HL-60/S4 treated with phorbol 12-myristate 13-acetate at 8.2 ng/mL for 4 days and 3 days (cell line): ENCODE measurements around the gene PARD3B.
"Not testable (repeated sequence)": the region's sequence is repeated elsewhere in the genome, so short reads cannot be mapped to it uniquely, and the experiment has no call there.

ENCODE experiments used
- in situ Hi-C: fragments of 300-500 bp; cut with MboI; formaldehyde crosslinking; loops from 2 replicates; pipeline ENCODE4 v1.15.0; 2022; ENCODE audit warnings: low sequenced_read_pairs

PARD3B gene

DNA sequence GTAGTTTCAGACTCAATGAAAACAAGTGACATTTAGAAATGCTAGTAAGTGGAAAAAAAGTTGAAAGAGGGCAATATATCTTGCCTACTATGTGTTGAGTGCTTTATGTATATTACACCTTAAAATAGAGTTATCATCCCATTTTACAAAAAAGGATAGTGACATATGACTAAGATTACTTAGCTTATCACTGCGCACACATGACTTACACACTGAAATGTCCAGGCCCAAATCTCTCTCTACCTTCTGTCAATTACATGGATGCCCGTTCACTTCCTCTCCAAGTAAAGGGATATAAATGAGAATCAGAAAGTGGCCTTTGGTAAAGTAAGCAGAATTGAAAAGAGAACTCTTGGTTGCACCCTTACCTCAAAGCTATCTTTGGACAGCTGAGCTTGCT, 3.6 kb upstream of the PARD3B start:
- in situ Hi-C loops, result no loop called here

DNA sequence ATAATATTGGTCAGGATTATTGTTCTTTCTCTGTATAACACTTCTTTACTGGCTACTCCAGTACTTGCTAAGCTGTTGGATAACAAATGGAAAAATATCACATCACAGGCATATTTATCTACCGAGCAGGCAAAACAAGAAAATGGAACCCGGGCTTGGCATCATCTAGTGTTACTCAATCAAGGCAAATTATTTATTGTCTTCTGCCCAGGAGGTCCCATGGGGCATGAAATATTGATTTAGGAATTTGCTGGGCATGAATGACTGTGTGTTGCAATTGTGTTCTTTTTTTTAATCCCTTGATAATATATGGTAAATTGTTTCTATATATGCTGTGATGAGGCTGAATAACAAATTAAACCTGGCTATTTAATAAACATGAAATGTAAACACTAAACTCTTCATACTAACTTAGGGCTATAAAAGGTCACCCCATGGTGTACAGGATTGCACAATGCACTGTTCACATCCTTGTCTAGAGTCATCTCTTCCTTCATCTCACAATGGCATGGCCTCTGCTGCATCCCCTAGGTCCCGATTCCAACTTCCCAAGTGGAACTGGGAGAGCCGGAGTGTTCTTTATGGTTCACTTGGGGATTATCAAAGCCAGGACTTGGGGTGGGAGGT, 2.2 kb upstream of the PARD3B start:
- in situ Hi-C loops, result no loop called here

DNA sequence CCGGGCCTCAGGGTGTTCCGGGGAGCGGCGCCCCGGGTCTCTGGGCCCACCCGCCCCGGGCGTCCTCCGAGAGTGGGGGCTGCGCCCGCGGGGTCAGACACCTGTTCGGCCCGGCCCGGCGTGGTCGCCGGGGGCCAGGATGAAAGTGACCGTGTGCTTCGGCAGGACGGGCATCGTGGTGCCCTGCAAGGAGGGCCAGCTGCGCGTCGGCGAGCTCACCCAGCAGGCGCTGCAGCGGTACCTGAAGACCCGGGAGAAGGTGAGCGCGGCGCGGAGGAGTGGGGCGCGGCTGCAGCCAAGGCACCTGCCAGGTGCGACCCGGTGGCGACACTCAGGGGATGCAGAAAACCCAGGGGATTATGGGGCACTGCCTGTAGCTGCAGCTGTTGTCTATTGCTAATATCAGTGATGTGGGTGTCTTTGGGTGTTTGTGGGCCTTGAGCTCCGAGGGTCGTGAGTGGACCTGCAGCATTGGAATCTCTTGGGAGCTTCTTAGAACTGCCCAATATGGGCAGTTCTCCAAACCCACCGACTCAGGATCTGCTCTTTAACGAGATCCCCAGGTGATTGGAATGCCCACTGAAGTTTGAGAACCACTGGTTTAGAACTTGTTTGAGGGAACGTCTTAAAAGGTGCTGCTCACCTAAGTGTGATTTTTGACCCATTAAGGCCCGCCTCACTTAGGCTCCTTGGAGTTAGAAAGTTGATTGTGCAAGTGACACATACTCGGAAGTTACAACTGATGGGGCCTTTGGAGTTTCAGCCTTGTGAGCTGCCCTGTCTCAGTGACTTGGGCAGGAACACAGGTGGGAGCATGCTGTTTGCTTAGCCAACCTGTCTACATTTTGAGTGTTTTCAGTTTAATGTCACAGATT, 823 bp downstream of the PARD3B start:
- in situ Hi-C loops, result no loop called here

DNA sequence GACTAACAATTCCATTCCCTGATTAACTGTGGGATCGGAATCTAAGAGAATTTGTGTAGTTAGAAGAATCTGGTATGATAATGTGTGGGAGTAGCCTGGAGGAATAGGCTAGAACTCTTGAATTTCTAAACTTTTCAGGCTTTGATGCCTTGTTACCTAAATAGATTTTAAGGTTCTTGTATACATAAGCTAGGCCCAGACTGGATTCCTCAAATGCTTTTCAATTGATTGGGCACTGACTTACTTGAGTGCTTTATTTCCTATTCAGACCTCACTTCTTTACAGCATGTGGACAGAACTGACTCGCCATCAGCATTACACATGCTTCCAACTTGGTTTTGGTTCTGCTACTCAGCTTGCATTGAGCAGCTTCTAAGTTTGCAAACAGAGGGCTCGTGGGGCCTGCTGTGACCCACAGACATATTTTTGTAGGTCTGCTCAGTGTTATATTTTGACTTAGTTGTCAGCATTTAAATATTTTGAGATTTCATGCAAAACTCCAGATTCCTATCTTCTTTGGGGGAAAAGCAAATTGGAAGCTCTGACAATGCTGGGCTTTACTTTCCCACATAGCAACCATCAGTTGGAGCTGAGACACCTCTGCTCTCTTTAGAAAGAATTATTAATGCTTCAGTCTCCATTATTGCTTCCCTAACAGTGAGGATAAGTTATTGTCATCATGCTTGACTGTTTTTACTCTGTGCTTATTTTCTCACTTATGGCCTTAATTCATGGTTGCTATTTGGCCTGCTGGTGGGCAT, 5.7 kb downstream of the PARD3B start:
- in situ Hi-C loops, result no loop called here

DNA sequence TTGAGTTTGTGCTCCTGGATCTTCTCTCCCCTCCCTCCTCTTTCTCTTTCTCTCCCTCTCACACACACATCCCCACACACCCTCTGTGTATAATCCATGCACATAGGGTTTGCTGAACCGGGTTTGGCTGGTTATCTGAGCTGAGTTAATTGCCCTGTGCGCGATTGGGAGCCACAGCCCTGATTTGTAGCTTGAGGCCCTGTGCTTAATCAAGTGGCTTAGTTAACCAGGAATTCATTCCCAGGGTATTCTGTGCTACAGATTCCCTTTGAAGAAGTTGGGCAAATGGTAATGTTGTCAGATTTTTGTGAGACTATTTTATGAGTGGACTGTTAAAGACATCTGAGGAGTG, 6.2 kb downstream of the PARD3B start:
- in situ Hi-C loops, result no loop called here

DNA sequence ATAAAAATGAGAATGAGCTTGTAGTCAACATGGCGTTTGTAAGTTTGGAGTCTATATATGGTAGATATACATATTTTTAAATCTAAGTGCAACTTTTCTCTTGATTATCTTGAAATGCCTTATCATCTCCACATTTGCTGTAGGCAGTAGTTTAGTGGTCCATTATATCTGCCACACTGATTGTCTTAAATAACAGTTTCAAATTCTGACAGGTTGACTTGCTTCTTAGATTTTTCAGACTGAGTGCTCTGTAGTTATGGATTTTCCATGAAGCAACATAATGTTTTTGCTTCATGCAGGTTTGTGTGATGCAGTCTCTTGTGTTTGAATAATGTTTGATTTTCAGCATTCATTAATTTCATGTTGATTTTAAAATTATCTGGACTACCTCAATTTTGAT, 12.3 kb downstream of the PARD3B start:
- in situ Hi-C loops, result no loop called here

DNA sequence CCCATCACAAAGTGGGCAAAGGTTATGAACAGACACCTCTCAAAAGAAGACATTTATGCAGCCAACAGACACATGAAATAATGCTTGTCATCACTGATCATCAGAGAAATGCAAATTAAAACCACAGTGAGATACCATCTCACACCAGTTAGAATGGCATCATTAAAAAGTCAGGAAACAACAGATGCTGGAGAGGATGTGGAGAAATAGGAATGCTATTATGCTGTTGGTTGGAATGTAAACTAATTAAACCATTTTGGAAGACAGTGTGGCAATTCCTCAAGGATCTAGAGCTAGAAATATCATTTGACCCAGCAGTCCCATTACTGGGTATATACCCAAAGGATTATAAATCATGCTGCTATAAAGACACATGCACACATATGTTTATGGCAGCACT, 14.1 kb downstream of the PARD3B start:
- in situ Hi-C loops, result not testable (repeated sequence)

DNA sequence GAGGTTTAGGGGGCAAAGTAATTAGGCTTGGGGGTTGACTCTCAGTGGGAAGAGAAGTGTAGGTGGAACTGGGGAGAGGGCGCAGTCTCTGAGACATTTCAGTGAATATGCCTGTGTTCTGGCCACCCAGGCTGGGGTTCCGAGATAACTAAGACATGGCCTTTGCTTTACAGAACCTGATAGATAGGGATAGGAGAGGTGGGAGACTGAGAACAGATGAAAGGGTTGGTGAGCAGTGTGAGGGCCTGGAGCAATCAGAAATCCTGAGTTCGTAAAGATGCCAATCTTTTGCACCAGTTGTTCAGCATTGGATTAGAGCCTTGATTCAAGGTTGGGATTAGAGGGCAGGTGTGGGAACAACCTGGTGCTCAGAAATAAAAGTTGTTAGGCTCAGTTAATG, 15.6 kb downstream of the PARD3B start:
- in situ Hi-C loops, result no loop called here

DNA sequence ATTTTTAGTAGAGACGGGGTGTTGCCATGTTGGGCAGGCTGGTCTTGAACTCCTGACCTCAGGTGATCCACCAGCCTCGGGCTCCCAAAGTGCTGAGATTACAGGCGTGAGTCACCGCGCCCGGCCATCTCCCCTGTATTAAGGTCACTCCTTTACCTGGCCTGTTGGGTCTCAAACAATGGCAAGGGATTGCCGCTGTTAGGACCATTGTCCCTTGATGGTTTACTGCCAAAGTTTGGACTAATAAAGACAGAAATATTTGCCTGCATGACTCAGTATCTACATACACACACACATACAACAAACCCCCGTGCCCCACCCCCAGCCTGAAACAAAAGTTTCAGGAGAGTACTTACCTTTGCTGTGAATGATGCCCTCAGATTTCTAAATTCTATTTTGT, 16.5 kb downstream of the PARD3B start:
- in situ Hi-C loops, result no loop called here

DNA sequence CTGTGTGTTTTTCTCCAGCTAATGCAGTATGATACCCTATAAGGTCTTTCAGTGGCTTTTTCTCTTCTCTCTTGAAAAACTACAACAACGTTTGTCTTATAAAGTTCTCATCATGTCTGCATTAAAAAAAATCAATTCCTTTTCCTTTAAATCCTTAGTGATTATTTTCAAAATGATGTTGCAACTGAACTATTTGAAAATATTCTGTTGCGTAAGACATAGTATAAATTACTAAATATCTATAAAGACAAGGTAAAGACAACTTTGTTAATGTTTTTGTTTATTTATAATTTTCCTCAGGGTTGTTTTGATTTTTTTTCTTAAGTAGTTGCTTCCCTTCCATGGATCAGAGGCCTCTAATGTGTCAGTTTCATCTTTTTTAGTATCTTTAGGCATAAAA, 21.2 kb downstream of the PARD3B start:
- in situ Hi-C loops, result no loop called here

DNA sequence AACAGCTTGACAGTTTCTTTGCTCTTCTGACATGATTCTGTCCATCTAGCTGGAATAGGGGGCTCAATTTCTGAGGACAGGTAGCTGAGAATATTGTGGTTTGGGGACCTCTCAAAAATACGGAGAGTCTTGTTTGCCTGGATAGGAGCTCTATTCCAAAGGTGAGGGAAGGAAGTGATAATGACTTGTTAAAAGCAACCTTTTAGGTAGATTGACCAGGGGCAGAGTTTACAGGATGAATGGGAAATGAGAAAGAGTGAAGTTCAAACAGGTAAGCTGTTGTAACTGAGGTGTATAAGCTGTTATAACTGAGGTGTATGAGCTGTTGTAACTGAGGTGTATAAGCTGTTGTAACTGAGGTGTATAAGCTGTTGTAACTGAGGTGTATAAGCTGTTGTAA, 25.1 kb downstream of the PARD3B start:
- in situ Hi-C loops, result no loop called here

DNA sequence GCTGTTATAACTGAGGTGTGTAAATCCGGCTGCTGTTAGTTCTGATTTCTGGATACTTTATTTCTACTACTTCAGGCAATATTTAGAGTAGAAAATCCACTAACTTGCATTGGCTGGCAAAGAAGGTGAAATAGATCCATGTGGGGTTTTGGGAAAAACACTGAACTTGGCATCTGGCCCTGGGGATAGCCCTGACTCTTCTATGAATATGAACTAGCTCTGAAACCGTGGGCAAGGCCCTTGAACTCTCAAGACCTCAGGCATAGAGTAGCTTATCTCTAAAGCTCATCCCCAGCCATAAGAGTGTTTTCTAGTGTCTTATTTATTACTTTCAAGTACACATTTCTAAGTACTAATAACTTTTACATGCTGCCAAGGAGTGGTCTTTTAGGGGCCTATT, 25.8 kb downstream of the PARD3B start:
- in situ Hi-C loops, result no loop called here

DNA sequence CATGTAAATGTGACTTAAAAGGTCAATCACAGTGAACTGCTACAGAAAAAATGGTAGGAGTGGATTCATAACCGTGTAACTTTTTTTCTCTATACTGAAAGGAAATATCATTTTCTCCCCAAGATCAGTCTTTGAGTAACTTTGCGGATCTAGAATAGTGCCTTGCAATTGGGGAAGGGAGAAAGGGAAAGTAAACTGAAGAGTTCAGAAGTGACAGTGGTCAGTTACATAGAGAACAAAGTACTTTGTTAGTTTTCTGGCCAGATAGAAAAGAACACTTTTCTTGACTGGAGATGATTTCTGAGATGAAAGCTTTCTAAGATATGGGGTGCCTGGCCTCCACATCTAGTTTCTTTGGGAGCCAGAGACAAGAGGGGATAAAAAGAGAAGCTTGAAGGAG, 26.6 kb downstream of the PARD3B start:
- in situ Hi-C loops, result no loop called here

DNA sequence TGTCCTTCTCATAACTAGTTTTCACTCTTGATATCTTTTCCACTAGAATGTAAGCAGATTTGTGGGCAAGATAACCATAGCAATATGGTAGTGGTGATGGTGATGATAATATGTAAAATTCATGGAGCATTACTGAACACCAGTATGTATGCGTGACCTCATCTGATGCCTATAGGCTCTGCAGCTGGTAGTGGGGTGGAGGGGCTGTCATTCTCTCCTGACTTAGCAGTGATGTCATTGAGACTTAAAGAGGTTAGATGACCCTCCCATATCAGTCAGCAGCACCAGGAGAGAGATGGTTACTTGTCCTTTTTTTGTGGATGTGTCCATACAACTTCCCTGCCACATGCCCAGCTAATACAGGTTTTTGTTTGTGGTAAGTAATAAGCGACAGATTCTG, 27.9 kb downstream of the PARD3B start:
- in situ Hi-C loops, result no loop called here

DNA sequence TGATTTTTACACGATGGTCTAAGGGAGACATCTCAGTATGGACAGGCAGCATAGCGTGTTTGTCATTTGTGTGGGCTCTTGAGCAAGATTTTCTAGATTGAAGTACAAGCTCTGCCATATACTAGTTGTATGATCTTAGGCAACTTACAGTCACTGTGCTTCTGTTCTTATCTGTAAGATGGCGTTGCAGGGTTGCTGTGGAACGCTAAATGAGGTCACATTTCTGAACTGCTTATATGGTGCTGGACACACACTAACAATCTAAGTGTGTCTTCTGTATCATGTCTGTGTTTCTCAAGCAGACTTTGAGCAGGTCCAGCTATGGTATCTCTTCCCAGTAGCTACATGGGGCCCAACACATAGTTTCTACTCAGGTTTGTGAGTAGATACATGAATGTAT, 29.2 kb downstream of the PARD3B start:
- in situ Hi-C loops, result no loop called here

DNA sequence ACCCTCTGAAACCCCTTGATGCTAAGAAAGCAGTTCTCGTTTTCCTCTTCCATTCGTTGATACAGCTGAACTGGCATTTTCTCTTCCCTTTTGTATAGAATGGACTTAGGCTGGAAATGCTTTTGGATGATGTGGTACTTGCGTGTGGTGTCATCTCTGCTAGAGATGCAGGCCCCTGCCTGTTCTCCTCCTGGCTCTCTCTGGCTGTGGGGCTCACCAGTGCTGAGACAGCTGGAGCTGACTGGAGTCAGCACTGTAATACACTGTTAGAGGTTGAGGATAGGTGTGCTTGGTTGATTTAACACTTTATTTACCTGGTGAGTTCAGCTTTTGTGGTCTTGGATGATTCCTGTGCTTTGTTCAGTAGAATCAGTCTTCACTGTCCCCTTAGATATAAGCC, 30.2 kb downstream of the PARD3B start:
- in situ Hi-C loops, result no loop called here

DNA sequence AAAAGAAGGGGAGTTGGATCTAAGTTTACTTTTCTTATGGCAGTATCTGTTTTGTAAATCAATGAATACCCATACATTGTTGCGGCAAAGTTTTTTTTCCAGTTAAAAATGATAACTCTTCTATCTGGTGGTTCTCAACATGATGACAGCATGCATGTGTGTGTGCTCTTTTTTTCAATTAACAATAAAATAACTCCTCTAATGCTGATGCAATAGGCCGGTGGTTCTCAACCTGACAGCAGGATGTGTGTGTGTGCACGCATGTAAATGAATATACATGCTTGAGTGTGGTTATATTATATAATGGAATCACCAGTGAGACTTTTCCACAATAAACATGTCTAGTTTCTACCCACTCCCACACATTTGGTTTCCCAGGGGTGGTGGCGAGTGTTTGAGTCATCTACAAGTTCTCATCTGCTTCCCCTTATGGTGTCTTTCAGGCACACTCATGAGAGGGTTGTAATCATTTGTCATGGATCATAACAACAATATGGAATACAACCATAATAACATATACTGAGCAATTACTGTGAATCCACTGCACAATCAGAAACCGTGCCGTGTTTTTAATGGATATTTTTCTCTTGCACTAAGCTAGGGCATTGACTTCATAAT, 31.2 kb downstream of the PARD3B start:
- in situ Hi-C loops, result no loop called here

DNA sequence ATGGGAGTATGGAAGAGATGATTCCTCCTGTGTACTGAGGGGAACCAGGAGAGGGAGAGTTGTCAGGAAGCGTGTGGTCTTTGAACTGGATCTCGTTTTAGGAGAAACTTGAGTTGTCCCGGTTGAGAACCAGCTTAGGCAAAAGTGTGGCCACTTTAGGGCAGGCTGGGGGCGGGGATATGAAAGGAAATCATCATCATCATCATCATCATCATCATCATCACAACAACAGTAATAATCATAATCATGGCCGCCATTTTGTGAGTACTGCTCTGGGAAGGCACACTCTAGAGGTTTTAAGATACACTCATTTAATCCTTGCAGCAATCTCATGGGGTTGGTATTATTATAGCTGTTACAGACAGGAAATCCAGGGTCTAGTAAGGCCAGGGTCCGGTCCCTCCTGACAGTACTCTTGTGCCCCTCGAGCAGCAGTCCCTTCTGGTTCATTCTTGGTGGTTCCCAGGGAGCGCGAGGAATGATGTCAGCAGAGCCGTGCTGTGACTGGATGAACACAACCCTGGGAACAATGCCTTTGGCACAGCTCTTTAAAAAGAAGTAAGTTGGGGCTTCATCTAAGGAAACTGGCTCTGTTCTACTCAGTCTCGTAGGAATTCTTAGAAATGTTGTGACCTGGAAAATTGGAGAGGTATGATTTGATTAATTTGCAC, 33.8 kb downstream of the PARD3B start:
- in situ Hi-C loops, result no loop called here

DNA sequence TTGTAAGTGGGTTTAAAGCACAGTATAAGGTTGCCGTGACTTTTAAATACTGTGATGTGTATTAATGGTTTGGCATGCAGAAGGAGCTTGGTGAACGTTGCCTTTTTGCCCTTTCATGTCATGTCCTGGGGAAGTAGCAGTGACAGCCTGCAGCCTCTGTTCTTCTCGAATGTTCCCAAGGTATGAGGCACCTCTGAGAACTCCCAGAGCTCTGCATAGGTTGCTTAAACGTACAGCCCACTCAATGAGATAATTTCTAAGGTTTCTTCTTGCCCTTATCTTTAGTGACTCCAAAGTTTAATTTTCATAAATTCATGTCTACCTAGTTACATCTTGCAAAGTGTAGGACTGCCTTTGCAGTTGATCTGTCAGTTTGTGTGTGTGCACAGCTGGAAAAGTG, 36.7 kb downstream of the PARD3B start:
- in situ Hi-C loops, result no loop called here

DNA sequence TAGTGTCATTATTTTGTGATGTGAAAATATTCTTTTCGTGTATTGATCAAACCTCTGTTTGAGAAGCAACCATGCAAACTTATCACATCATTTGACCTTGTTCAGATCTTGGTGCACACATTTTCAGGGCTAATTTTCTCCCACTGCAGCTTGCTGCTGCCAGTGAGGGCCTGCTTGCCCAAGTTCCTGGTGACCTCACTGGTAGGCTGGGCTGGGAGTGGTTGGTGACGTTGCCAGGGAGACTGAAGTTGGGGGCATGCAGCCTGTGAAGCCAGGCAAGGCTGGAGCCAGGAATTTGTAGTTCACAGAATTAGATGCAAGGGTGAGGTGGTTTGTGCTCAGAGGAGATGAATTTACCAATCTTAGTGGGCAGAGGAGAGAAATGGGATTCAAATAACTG, 38.5 kb downstream of the PARD3B start:
- in situ Hi-C loops, result no loop called here

DNA sequence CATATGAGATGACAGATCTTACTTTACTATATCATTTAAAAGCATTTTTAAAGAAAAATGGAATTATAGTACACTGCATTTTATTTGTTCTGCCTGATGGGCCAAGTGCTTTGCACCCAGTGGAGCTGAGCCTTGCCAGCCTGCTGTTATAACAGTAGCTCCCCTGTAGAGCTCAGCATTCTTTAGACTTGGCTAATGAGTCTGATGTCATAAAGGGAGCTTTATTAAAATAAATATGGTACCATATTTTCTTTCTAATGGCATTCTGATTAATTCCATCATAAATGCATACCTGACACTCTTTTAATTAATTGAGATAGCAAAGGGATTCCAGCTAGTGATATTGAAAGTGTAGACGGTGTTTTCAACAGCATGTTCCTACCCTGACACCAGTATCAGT, 40.7 kb downstream of the PARD3B start:
- in situ Hi-C loops, result no loop called here
